ENCODE data around the gene CAPN5.

DNA sequence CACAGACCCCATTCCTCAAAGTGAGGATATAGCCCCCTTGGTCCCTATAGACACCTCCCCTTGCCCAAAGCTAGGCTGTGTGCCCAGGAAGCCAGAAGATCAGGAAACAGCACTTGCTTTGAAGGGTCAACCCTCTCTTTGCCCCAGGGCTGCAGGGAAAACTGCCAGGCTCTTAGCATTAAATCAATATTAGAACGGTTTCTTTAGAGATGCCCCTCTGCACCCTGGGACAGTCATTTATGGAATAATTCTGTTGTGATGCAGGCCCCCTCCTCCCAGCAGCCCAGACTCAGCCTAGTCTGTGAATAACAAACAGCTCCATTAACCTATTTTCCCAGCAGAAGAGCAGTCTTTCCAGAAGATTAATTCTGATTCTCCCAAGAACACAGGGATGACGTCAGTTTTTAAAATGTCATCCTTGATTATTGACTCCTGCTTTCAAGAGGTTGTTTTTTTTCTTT is 11.6 kb upstream of the CAPN5 start:
- TF ChIP-seq CTCF (IDR thresholded peaks at IDR 0.05; ENCODE audit: low read length) (no peak), EZH2 (IDR thresholded peaks at IDR 0.05; ENCODE audit: borderline replicate concordance, low read length) (no peak)
